GM23338 (cell line): ENCODE measurements around the gene DMRTA2. TPM values are rescaled to one million over a fixed set of nuclear protein-coding genes. Genes with fewer than 3 reads are reported as not detected.

ENCODE experiments used
- ATAC-seq: fragments of 200-7000 bp; cut with Tn5 transposase; 3 replicates; pipeline ENCODE4 v1.9.1; 2020
- DNase-seq: peaks from one replicate; pipeline ENCODE4 v3.0.0-alpha.2; 2015; ENCODE audit warnings: low spot score
- H2AFZ ChIP-seq: fragments of 200-600 bp; sonication (generic); 2 replicates; pipeline ENCODE4 v1.8.0; 2016; ENCODE audit warnings: antibody characterized with exemption, mild to moderate bottlenecking, moderate library complexity
- H3F3A ChIP-seq: fragments of 200-600 bp; sonication (generic); replicated peaks from 2 replicates; pipeline ENCODE4 v1.8.0; 2017; ENCODE audit warnings: antibody characterized with exemption, mixed run types, low read depth
- H3K27ac ChIP-seq: fragments of 200-600 bp; sonication (generic); 2 replicates; pipeline ENCODE4 v1.6.1; 2016; ENCODE audit warnings: low read depth
- H3K27me3 ChIP-seq: fragments of 200-600 bp; sonication (generic); 2 replicates; pipeline ENCODE4 v1.8.0; 2016; ENCODE audit warnings: mild to moderate bottlenecking, mixed run types, moderate library complexity; ENCODE audit not compliant: insufficient read depth
- H3K36me3 ChIP-seq: fragments of 200-600 bp; sonication (generic); 2 replicates; pipeline ENCODE4 v1.8.0; 2016; ENCODE audit warnings: mild to moderate bottlenecking; ENCODE audit not compliant: insufficient read depth
- H3K4me1 ChIP-seq: fragments of 200-600 bp; sonication (generic); 2 replicates; pipeline ENCODE4 v1.8.0; 2016; ENCODE audit warnings: mild to moderate bottlenecking, moderate library complexity; ENCODE audit not compliant: insufficient read depth
- H3K4me2 ChIP-seq: fragments of 200-600 bp; sonication (generic); 2 replicates; pipeline ENCODE4 v1.7.1; 2017; ENCODE audit warnings: mixed run types
- H3K4me3 ChIP-seq: fragments of 200-600 bp; sonication (generic); 2 replicates; pipeline ENCODE4 v1.6.1; 2016; ENCODE audit warnings: mixed run types
- H3K79me2 ChIP-seq: fragments of 200-600 bp; sonication (generic); replicated peaks from 2 replicates; pipeline ENCODE4 v1.8.0; 2017; ENCODE audit warnings: mild to moderate bottlenecking; ENCODE audit not compliant: insufficient read depth
- H3K9me2 ChIP-seq: fragments of 200-600 bp; sonication (generic); 2 replicates; pipeline ENCODE4 v1.8.0; 2017; ENCODE audit not compliant: insufficient read depth
- H4K20me1 ChIP-seq: fragments of 200-600 bp; sonication (generic); replicated peaks from 2 replicates; pipeline ENCODE4 v1.8.0; 2017; ENCODE audit warnings: mild to moderate bottlenecking; ENCODE audit not compliant: insufficient read depth
- H3K27ac Mint-ChIP-seq: 2 replicates; pipeline ENCODE4 v1.8.0; 2020; ENCODE audit warnings: inconsistent platforms, mild to moderate bottlenecking, moderate library complexity, mixed read lengths
- H3K27me3 Mint-ChIP-seq: 3 replicates; pipeline ENCODE4 v1.8.0; 2022; ENCODE audit warnings: low read depth, mild to moderate bottlenecking, moderate library complexity, mixed read lengths, inconsistent platforms; ENCODE audit not compliant: insufficient read depth, poor library complexity
- H3K36me3 Mint-ChIP-seq: 3 replicates; pipeline ENCODE4 v1.8.0; 2021; ENCODE audit warnings: low read depth, mild to moderate bottlenecking, inconsistent platforms, moderate library complexity, mixed read lengths
- H3K4me1 Mint-ChIP-seq: 3 replicates; pipeline ENCODE4 v1.8.0; 2020; ENCODE audit warnings: mild to moderate bottlenecking, inconsistent platforms, mixed read lengths
- H3K4me3 Mint-ChIP-seq: 3 replicates; pipeline ENCODE4 v1.8.0; 2021; ENCODE audit warnings: moderate library complexity, mild to moderate bottlenecking, inconsistent platforms, mixed read lengths
- H3K9me3 Mint-ChIP-seq: 3 replicates; pipeline ENCODE4 v1.8.0; 2020; ENCODE audit warnings: moderate library complexity, mild to moderate bottlenecking, inconsistent platforms, mixed read lengths
- CREB1 ChIP-seq: fragments of 250-450 bp; sonication (Bioruptor Pico); IDR thresholded peaks from 2 replicates; pipeline ENCODE4 v1.5.0; 2020; ENCODE audit warnings: low read depth, mild to moderate bottlenecking, moderate library complexity
- EZH2 ChIP-seq: fragments of 200-600 bp; sonication (generic); IDR thresholded peaks from one replicate; pipeline ENCODE4 v1.8.0; 2017; ENCODE audit warnings: antibody characterized with exemption, mild to moderate bottlenecking, low read depth; ENCODE audit not compliant: unreplicated experiment
- EZH2phosphoT487 ChIP-seq: fragments of 200-600 bp; sonication (generic); IDR thresholded peaks from one replicate; pipeline ENCODE4 v1.8.1; 2018; ENCODE audit warnings: antibody characterized with exemption; ENCODE audit not compliant: unreplicated experiment
- NANOG ChIP-seq: IDR thresholded peaks from 2 replicates; pipeline ENCODE4 v1.6.1; 2016; ENCODE audit warnings: antibody characterized with exemption, borderline replicate concordance
- POLR2AphosphoS5 ChIP-seq: IDR thresholded peaks from 2 replicates; pipeline ENCODE4 v1.6.1; 2016; ENCODE audit warnings: antibody characterized with exemption, low read depth
- polyA plus RNA-seq: library from polyadenylated mRNA; unstranded; fragments of >200 nt; fragmentation: Nextera tagmentation; extraction: Ambion mirVana; gene quantifications from 2 replicates; pipeline ENCODE4 v1.2.1, GENCODE V29; 2016
- total RNA-seq: library from RNA; depleted of rRNA; stranded (reverse); fragments of >200 nt; shearing (Covaris generic); gene quantifications from 2 replicates; pipeline ENCODE4 v1.2.3, GENCODE V29; 2014
- TF ChIP-seq, protein P1 (sequence below), 2 experiments: fragments of 200-600 bp in 1 of 2; sonication (generic) in 1 of 2; conservative IDR thresholded peaks; 2 replicates each; pipeline versions ENCODE4 v1.5.1 to v1.6.1; 2016 to 2017; ENCODE audit warnings: antibody characterized with exemption in 2 of 2, low read depth in 2 of 2, mild to moderate bottlenecking in 2 of 2, moderate library complexity in 1 of 2

The DMRTA2 gene
- total and polyA plus RNA-seq, 2 experiments from 2014 or later, result 0.07 TPM; not detected in 1

DNA sequence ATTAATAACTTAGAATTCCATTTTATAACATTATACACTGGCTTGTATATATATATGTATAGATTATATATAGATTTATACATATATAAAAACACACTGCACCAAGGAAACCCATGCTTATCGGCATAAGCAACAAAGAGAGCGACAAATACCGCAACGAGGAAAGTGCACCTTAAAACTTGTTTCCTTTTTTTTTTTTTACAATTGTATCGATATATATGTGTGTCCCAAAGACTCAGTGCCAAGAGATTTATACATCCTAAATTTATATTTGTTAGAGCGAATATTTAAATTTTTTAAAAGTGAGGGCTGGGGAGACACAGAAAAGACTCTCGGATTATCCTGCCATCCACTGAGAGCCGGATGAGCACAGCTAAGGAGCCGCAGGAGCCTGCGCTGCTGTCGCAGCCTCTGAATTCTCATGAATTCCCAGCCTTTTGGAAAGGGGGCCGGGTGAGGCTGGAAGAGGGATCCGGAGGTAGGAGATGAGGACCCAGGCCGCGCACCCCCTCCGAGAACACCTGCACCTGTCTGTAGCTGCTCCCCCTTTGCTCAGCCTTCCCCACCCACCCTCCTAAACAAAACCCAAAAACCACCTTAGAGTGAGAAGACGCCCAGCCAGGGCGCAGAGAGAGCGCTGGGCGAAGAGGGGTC, 5.2 kb downstream of the DMRTA2 start:
- TF ChIP-seq CREB1, result no peak
- TF ChIP-seq EZH2, result peak; percentile 89
- peak overlapping the region; percentile 74; the same call in 1 of the 2 replicates for H2AFZ ChIP-seq

DNA sequence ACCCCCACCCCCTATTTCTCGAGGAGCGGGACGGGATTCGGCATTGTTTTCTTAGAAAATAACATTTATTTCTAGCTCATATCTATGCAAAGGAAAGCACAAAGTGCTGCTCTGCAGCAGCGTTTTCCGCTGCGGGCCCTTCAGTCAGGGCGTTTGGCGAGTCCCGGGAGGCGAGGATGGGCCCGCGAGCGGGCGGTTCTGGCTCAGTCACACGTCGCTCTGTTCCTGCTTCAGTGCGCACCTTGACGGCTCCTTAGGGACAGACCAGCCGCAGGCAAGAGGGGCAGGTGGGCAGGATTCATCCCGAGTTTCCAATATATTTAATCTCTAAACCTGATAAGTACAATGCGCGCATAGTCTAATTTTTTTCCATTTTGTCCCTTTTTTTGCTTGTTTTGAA, 5.7 kb downstream of the DMRTA2 start:
- TF ChIP-seq CREB1 (no peak), EZH2phosphoT487 (peak; percentile 77), POLR2AphosphoS5 (no peak), EZH2 (peak; percentile 30), NANOG (no peak)
- TF ChIP-seq, protein P1, sequence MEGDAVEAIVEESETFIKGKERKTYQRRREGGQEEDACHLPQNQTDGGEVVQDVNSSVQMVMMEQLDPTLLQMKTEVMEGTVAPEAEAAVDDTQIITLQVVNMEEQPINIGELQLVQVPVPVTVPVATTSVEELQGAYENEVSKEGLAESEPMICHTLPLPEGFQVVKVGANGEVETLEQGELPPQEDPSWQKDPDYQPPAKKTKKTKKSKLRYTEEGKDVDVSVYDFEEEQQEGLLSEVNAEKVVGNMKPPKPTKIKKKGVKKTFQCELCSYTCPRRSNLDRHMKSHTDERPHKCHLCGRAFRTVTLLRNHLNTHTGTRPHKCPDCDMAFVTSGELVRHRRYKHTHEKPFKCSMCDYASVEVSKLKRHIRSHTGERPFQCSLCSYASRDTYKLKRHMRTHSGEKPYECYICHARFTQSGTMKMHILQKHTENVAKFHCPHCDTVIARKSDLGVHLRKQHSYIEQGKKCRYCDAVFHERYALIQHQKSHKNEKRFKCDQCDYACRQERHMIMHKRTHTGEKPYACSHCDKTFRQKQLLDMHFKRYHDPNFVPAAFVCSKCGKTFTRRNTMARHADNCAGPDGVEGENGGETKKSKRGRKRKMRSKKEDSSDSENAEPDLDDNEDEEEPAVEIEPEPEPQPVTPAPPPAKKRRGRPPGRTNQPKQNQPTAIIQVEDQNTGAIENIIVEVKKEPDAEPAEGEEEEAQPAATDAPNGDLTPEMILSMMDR (conservative IDR thresholded peaks at IDR 0.05; ENCODE audit: low read depth in 2 of 2), result no peak
- Histone ChIP-seq H3K4me2 (peak overlapping the region; percentile 79), H3K4me3 (peak overlapping the region; percentile 52), H3K9me2 (no peaks in the 10 kb centered on the region), H4K20me1 (peaks cover 21% of the 10 kb centered on the region), H3K4me1 (peaks cover 21% of the 10 kb centered on the region), H3K27me3 (peaks cover 100% of the 10 kb centered on the region), H3K79me2 (no peaks in the 10 kb centered on the region), H3F3A (0 out of 2 replicates have a peak, but pooled peaks cover 9% of the 10 kb centered on the region), H2AFZ (peak overlapping the region; percentile 23; the same call in 1 of the 2 replicates), H3K36me3 (no peaks in the 10 kb centered on the region), H3K27ac (no peak overlapping the region)
- H3K27ac Mint-ChIP-seq, result no peak overlapping the region
- DNase-seq, result peak; percentile 40
- peaks cover 4% of the 10 kb centered on the region; the same call in 1 of the 3 replicates for H3K36me3 Mint-ChIP-seq
- ATAC-seq, result no peak
- H3K4me1 Mint-ChIP-seq, result peaks cover 37% of the 10 kb centered on the region
- H3K9me3 Mint-ChIP-seq, result peaks cover 12% of the 10 kb centered on the region
- peak overlapping the region; percentile 77 for H3K4me3 Mint-ChIP-seq
- peaks cover 96% of the 10 kb centered on the region for H3K27me3 Mint-ChIP-seq

More for the DNA sequence above, 5.2 kb downstream of the DMRTA2 start:
- Histone ChIP-seq H3K27me3 (peaks cover 100% of the 10 kb centered on the region), H3K9me2 (no peaks in the 10 kb centered on the region), H3K4me3 (peak overlapping the region; percentile 52), H3K79me2 (no peaks in the 10 kb centered on the region), H3K36me3 (no peaks in the 10 kb centered on the region), H3K27ac (no peak overlapping the region), H3F3A (0 out of 2 replicates have a peak, but pooled peaks cover 9% of the 10 kb centered on the region), H3K4me1 (peaks cover 22% of the 10 kb centered on the region), H4K20me1 (peaks cover 21% of the 10 kb centered on the region), H3K4me2 (peak overlapping the region; percentile 83)
- DNase-seq, result peak; percentile 34
- Mint-ChIP-seq H3K4me3 (peak overlapping the region; percentile 77), H3K36me3 (peaks cover 4% of the 10 kb centered on the region; the same call in 1 of the 3 replicates), H3K4me1 (peaks cover 43% of the 10 kb centered on the region), H3K27me3 (peaks cover 96% of the 10 kb centered on the region), H3K27ac (no peak overlapping the region), H3K9me3 (peaks cover 12% of the 10 kb centered on the region)
- no peak for ATAC-seq
